AG10803 (cell line): ENCODE data around the gene MDM2.
A peak's percentile ranks its signal among the peaks of the same experiment; 100 is the strongest.
"Not testable (repeated sequence)": the region's sequence is repeated elsewhere in the genome, so short reads cannot be mapped to it uniquely, and the experiment has no call there.

Experiments used
- DNase-seq: peaks from one replicate; pipeline ENCODE4 v3.0.0; 2010; ENCODE audit warnings: low read depth
- H3K4me3 ChIP-seq: 2 replicates; pipeline ENCODE4 v1.5.1; 2011; ENCODE audit warnings: mild to moderate bottlenecking, low read length, control low read depth
- CTCF ChIP-seq: conservative IDR thresholded peaks from 2 replicates; pipeline ENCODE4 v1.5.1; 2011; ENCODE audit warnings: mild to moderate bottlenecking, low read length, control low read depth, inconsistent platforms

Gene MDM2

GRCh38 chr12:68798882-68799234 is 9.1 kb upstream of the MDM2 start:
- TF ChIP-seq CTCF, result no peak
- H3K4me3 ChIP-seq, result no peak overlapping the region

GRCh38 chr12:68800294-68800693 is 7.7 kb upstream of the MDM2 start:
- DNase-seq, result no peak
- H3K4me3 ChIP-seq, result no peak overlapping the region
- TF ChIP-seq CTCF, result no peak

More at GRCh38 chr12:68798882-68799234, 9.1 kb upstream of the MDM2 start:
- no peak for DNase-seq

- not testable (repeated sequence) for DNase-seq, H3K4me3 ChIP-seq
Measured at GRCh38 chr12:68801124-68801523, 6.9 kb upstream of the MDM2 start.

GRCh38 chr12:68802372-68802745 is 5.6 kb upstream of the MDM2 start:
- not testable (repeated sequence) for DNase-seq, H3K4me3 ChIP-seq

GRCh38 chr12:68802911-68803651 is 4.9 kb upstream of the MDM2 start:
- not testable (repeated sequence) for H3K4me3 ChIP-seq
- peak; percentile 93 for DNase-seq

- H3K4me3 ChIP-seq, result no peak overlapping the region
- DNase-seq, result no peak
- TF ChIP-seq CTCF, result no peak
Measured at GRCh38 chr12:68803948-68804656, 3.9 kb upstream of the MDM2 start.

- no peak overlapping the region for H3K4me3 ChIP-seq
- no peak for DNase-seq
Measured at GRCh38 chr12:68804657-68805591, 3.1 kb upstream of the MDM2 start.

More at GRCh38 chr12:68804657-68805591, 3.1 kb upstream of the MDM2 start:
- no peak for TF ChIP-seq CTCF
